ENCODE data around the gene ASIC2. TPM values are rescaled to one million over a fixed set of nuclear protein-coding genes. Genes with fewer than 3 reads are reported as not detected.

Gene ASIC2
- total RNA-seq: not detected in 2 replicates

- intact Hi-C loops (cut with micrococcal nuclease): no loop called here
- Mint-ChIP-seq H3K36me3 (ENCODE audit: low read depth) (no peaks in the 10 kb centered on the region), H3K9me3 (no peaks in the 10 kb centered on the region), H3K4me1 (peaks cover 12% of the 10 kb centered on the region), H3K27ac (no peak within 1 kb of the TSS), H3K4me3 (no peak within 1 kb of the TSS), H3K27me3 (peaks cover 37% of the 10 kb centered on the region)
- no peak for DNase-seq
- no peak for ATAC-seq (ENCODE audit: low read depth)
- POLR2A ChIA-PET: no interaction called here
- CTCF ChIA-PET: no interaction called here
- TF ChIP-seq, protein P1, sequence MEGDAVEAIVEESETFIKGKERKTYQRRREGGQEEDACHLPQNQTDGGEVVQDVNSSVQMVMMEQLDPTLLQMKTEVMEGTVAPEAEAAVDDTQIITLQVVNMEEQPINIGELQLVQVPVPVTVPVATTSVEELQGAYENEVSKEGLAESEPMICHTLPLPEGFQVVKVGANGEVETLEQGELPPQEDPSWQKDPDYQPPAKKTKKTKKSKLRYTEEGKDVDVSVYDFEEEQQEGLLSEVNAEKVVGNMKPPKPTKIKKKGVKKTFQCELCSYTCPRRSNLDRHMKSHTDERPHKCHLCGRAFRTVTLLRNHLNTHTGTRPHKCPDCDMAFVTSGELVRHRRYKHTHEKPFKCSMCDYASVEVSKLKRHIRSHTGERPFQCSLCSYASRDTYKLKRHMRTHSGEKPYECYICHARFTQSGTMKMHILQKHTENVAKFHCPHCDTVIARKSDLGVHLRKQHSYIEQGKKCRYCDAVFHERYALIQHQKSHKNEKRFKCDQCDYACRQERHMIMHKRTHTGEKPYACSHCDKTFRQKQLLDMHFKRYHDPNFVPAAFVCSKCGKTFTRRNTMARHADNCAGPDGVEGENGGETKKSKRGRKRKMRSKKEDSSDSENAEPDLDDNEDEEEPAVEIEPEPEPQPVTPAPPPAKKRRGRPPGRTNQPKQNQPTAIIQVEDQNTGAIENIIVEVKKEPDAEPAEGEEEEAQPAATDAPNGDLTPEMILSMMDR (IDR thresholded peaks at IDR 0.05): no peak
These were observed at the start of gene ASIC2 for GRCh38 chr17:33292981-33293867. ASIC2 (minus strand) TSS chr17:33293295.

- Mint-ChIP-seq H3K9me3 (no peaks in the 10 kb centered on the region), H3K4me3 (no peak overlapping the region), H3K27ac (no peak overlapping the region), H3K36me3 (ENCODE audit: low read depth) (no peaks in the 10 kb centered on the region), H3K4me1 (no peaks in the 10 kb centered on the region), H3K27me3 (peaks cover 13% of the 10 kb centered on the region)
- intact Hi-C loops (cut with micrococcal nuclease): no loop called here
- ChIA-PET CTCF (no interaction called here), POLR2A (no interaction called here)
- no peak for DNase-seq
- ATAC-seq (ENCODE audit: low read depth): no peak
- TF ChIP-seq, protein P1 (IDR thresholded peaks at IDR 0.05): no peak
These were observed 48.9 kb upstream of the ASIC2 start for GRCh38 chr17:33342025-33342424.

DNA sequence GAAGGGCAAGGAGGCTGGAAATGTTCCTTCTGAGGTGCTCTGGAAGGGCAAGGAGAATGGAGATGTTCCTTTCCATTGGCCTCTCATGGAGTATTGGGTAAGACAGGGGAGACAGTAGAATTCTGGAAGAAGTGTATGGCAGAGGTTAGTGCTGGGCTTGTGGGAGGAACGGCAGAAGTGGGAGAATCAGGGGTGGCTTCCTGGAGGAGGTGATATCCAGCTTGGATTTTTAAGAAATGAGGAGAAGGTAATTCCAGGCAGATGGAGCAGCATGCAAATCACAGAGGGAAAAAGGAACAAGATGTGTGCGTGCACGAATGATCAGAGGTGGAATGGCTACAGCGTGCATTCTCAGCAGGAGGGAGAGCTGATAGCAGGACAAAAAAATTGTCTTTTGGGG, 45.1 kb upstream of the ASIC2 start:
- no peak for ATAC-seq (ENCODE audit: low read depth)
- Mint-ChIP-seq H3K4me3 (no peak overlapping the region), H3K27ac (no peak overlapping the region), H3K9me3 (no peaks in the 10 kb centered on the region), H3K27me3 (peaks cover 10% of the 10 kb centered on the region), H3K36me3 (ENCODE audit: low read depth) (no peaks in the 10 kb centered on the region), H3K4me1 (no peaks in the 10 kb centered on the region)
- ChIA-PET CTCF (no interaction called here), POLR2A (no interaction called here)
- TF ChIP-seq, protein P1 (IDR thresholded peaks at IDR 0.05): no peak
- intact Hi-C loops (cut with micrococcal nuclease): no loop called here
- DNase-seq: no peak

DNA sequence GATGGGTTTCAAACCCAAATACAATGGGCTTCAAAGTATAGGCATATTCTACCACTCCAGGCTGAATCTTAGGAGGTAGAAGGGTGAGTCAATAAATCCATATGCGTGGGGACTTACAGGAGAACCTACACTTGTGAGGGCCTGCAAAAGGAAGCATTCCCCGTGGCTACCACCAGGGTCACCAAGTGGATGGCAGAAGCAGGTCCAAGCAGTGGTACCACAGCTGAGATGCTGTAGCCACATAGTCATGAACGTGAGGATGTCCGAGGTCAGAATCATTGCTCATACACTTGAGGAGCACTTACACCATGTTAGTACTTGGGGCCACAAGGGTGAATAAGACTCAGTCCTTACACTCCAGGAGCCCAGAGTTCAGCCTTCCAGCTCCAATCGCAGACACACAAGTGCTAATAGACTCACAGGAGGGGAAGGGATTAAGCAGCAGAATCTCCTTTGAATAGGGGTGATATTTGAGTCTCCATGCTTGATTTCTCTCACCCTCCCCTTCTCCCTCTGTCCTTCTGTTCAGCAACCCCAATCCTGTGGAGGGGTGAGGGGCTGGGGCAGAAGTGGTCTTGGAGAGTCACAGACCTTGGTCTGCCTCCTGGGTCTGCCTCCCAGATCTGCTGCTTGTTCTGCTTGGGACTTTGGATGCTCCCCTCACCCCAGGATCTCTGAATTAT, 42.5 kb upstream of the ASIC2 start:
- peaks cover 8% of the 10 kb centered on the region for H3K27me3 Mint-ChIP-seq
- no peaks in the 10 kb centered on the region for H3K4me1 Mint-ChIP-seq
- ChIA-PET CTCF (no interaction called here), POLR2A (no interaction called here)
- TF ChIP-seq, protein P1 (IDR thresholded peaks at IDR 0.05): no peak
- DNase-seq (no peak), ATAC-seq (ENCODE audit: low read depth) (no peak)
- intact Hi-C loops (cut with micrococcal nuclease): no loop called here
- no peaks in the 10 kb centered on the region for H3K36me3 Mint-ChIP-seq (ENCODE audit: low read depth)
- H3K4me3 Mint-ChIP-seq: no peak overlapping the region
- no peaks in the 10 kb centered on the region for H3K9me3 Mint-ChIP-seq
- H3K27ac Mint-ChIP-seq: no peak overlapping the region

DNA sequence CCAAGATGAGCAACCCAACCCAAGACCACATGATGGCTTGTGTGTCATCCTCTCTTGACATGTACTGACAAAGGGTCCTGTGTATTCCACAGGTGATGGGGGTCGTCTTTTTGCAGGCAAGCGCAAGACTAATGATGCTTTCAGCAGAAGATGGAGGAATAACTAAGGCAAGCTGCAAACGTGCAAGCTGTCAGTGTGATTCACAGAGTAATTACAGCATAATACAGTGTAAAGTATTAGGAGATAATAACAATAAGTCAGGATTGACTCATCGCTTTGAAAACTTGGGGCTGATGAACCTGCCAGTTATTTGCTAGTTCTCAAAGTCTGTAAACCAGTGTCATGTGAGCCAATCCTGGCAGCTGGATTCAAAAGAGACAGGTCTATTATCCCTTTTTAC, 41.6 kb upstream of the ASIC2 start:
- no peaks in the 10 kb centered on the region for H3K4me1 Mint-ChIP-seq
- H3K27me3 Mint-ChIP-seq: peaks cover 6% of the 10 kb centered on the region
- intact Hi-C loops (cut with micrococcal nuclease): no loop called here
- H3K36me3 Mint-ChIP-seq (ENCODE audit: low read depth): no peaks in the 10 kb centered on the region
- DNase-seq (no peak), ATAC-seq (ENCODE audit: low read depth) (no peak)
- no peaks in the 10 kb centered on the region for H3K9me3 Mint-ChIP-seq
- TF ChIP-seq, protein P1 (IDR thresholded peaks at IDR 0.05): no peak
- no peak overlapping the region for H3K27ac Mint-ChIP-seq
- POLR2A ChIA-PET: no interaction called here
- CTCF ChIA-PET: no interaction called here
- H3K4me3 Mint-ChIP-seq: no peak overlapping the region
